Astrocyte of the spinal cord (primary cell): ENCODE measurements around the gene LRRC52.
"Not testable (repeated sequence)": the region's sequence is repeated elsewhere in the genome, so short reads cannot be mapped to it uniquely, and the experiment has no call there.

Experiments used
- DNase-seq: peaks from one replicate; pipeline ENCODE4 v3.0.0; 2011; ENCODE audit warnings: low read depth, low spot score
- H3K4me3 ChIP-seq: 2 replicates; pipeline ENCODE4 v1.5.1; 2011; ENCODE audit warnings: low read depth, mild to moderate bottlenecking, low read length, moderate library complexity
- CTCF ChIP-seq: IDR thresholded peaks from 2 replicates; pipeline ENCODE4 v1.5.1; 2012; ENCODE audit warnings: low read depth, mild to moderate bottlenecking, low read length, inconsistent platforms
- in situ Hi-C: cut with HindIII; loops from 2 replicates; pipeline ENCODE4 v1.10.0; 2017; ENCODE audit warnings: low sequenced_read_pairs

The LRRC52 gene

DNA sequence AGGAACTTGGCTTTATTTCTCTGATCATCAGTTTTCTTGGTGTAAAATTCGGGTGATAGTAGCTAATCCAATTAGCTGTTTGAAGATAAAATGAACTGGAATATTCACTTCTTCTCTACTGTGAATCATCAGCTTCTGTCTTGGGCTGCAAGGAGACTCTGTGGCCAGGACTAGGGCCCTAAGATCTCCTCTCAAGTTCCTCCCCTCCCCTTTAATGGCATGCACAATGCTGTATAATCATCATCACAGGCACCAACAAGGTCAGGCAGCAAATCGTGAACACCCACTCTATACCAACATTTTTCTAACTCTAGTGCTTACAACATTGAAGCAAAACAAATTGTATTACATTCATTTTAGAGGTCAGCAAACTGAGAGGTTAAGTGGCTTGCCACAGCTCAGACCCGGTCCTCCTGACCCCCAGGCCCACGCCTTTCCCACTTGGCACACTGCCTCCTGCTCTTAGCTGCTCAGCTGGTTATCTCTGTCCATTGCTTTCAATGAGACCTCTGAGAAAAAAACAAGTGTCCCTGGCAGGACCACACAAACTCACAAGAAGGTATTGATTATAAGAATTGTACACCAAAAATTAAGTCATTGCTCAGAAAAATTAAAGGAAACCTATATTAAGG, 31.8 kb downstream of the LRRC52 start:
- in situ Hi-C loops, result no loop called here
- TF ChIP-seq CTCF, result no peak
- H3K4me3 ChIP-seq, result no peak overlapping the region
- no peak for DNase-seq

DNA sequence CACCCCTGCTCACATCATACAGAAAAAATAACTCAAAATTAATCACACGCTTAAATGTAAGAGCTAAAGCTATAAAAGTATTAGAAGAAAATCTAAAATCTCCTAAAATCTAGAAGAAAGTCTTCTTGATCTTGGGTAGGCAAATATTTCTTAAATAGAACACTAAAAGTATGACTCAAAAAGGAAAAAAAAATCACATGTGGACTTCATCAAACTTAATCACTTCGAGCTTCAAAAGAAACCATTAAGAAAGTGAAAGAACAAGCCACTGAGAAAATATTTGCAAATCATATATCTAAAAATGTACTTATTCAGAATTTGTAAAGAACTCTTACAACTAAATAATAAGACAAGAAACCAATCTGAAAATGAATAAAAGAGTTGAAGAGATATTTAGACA, 32.7 kb downstream of the LRRC52 start:
- in situ Hi-C loops, result no loop called here
- no peak for TF ChIP-seq CTCF
- no peak overlapping the region for H3K4me3 ChIP-seq
- DNase-seq, result no peak

DNA sequence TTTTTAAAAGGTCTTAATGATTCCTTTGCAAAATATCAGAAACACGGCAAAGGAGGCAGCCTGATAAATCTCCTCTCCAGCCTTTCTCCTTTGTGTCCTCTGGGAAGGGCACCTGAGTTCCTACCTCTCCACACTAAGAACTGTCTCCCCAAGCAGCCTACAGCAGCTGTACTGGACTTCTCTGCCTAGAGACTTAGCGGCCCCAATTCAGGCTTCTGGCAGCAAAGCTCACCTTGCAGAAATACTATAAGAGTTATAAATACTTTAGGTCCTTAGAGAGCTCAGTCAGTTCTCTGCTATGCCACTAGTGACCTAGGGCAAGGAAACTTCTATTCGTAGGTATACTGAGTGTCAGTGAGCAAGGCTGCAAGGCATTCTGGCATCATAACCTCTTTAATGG, 33.9 kb downstream of the LRRC52 start:
- TF ChIP-seq CTCF, result no peak
- DNase-seq, result no peak
- H3K4me3 ChIP-seq, result no peak overlapping the region
- in situ Hi-C loops, result no loop called here

- no peak overlapping the region for H3K4me3 ChIP-seq
- TF ChIP-seq CTCF, result no peak
- DNase-seq, result no peak
- in situ Hi-C loops, result no loop called here
These were observed 37.4 kb downstream of the LRRC52 start for GRCh38 chr1:165580931-165581871.

- no peak overlapping the region for H3K4me3 ChIP-seq
- no peak for TF ChIP-seq CTCF
- in situ Hi-C loops, result no loop called here
- DNase-seq, result no peak
These were observed 38.1 kb downstream of the LRRC52 start for GRCh38 chr1:165581926-165582325.

- in situ Hi-C loops, result no loop called here
- no peak overlapping the region for H3K4me3 ChIP-seq
- no peak for TF ChIP-seq CTCF
- no peak for DNase-seq
These were observed 42.6 kb downstream of the LRRC52 start for GRCh38 chr1:165586398-165586797.

- DNase-seq, in situ Hi-C loops, H3K4me3 ChIP-seq: not testable (repeated sequence)
These were observed 47.6 kb downstream of the LRRC52 start for GRCh38 chr1:165591391-165591790.
